ENCODE results near the gene ZNHIT2. TPM values are rescaled to one million over a fixed set of nuclear protein-coding genes. Genes with fewer than 3 reads are reported as not detected.
A peak's percentile ranks its signal among the peaks of the same experiment; 100 is the strongest.
"Not testable (repeated sequence)": the region's sequence is repeated elsewhere in the genome, so short reads cannot be mapped to it uniquely, and the experiment has no call there.

The ZNHIT2 gene
- total RNA-seq, 1 experiment from 2014 or later, result 27.4 TPM

DNA sequence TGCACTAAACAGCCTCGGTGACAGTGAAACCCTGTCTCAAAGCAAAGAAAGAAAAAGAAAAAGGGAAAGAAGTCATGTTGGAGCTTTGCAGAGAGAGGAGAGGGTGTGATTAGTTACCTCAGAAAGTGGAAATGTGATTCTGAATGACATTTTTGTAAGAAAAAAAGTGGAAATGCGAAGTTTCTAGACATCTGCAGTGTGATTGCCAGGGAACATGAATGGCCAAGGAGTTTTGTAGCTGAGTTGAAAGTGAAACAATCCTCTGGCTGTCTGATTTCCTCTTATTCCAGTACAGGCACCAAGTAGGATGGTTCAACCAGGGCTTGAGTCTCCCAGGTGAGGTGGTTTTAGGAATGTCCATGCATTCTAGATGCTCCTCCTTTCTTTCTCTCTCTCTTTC lies 34.6 kb upstream of the ZNHIT2 start:
- Histone ChIP-seq H3K27ac (ENCODE audit: low read depth, low read length, poor library complexity, severe bottlenecking) (no peak overlapping the region), H3K27me3 (replicated peaks; ENCODE audit: insufficient read depth, low read depth, low read length, poor library complexity) (no peaks in the 10 kb centered on the region), H3K36me3 (ENCODE audit: insufficient read depth, low read length, poor library complexity, severe bottlenecking) (no peaks in the 10 kb centered on the region), H3K4me1 (ENCODE audit: insufficient read depth, low read length, poor library complexity, severe bottlenecking) (no peaks in the 10 kb centered on the region), H3K4me3 (ENCODE audit: low read depth, low read length, poor library complexity, severe bottlenecking) (no peak overlapping the region), H3K9me3 (ENCODE audit: low read depth, low read length, poor library complexity, severe bottlenecking) (peaks cover 4% of the 10 kb centered on the region)
- no TSS peak for BruUV-seq (replicated peaks)
- TF ChIP-seq, protein P1, sequence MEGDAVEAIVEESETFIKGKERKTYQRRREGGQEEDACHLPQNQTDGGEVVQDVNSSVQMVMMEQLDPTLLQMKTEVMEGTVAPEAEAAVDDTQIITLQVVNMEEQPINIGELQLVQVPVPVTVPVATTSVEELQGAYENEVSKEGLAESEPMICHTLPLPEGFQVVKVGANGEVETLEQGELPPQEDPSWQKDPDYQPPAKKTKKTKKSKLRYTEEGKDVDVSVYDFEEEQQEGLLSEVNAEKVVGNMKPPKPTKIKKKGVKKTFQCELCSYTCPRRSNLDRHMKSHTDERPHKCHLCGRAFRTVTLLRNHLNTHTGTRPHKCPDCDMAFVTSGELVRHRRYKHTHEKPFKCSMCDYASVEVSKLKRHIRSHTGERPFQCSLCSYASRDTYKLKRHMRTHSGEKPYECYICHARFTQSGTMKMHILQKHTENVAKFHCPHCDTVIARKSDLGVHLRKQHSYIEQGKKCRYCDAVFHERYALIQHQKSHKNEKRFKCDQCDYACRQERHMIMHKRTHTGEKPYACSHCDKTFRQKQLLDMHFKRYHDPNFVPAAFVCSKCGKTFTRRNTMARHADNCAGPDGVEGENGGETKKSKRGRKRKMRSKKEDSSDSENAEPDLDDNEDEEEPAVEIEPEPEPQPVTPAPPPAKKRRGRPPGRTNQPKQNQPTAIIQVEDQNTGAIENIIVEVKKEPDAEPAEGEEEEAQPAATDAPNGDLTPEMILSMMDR (conservative IDR thresholded peaks at IDR 0.05; ENCODE audit: low read depth, low read length), result no peak
- no peak for TF ChIP-seq EZH2 (IDR thresholded peaks at IDR 0.05; ENCODE audit: borderline replicate concordance, low read depth, low read length, poor library complexity, severe bottlenecking)
- ChIA-PET CTCF (no interaction called here), POLR2A (ENCODE audit: low non-redundant PET) (no interaction called here)
- DNase-seq (ENCODE audit: low spot score), result no peak
- intact Hi-C loops (cut with micrococcal nuclease; ENCODE audit: unreplicated experiment), result no loop called here

DNA sequence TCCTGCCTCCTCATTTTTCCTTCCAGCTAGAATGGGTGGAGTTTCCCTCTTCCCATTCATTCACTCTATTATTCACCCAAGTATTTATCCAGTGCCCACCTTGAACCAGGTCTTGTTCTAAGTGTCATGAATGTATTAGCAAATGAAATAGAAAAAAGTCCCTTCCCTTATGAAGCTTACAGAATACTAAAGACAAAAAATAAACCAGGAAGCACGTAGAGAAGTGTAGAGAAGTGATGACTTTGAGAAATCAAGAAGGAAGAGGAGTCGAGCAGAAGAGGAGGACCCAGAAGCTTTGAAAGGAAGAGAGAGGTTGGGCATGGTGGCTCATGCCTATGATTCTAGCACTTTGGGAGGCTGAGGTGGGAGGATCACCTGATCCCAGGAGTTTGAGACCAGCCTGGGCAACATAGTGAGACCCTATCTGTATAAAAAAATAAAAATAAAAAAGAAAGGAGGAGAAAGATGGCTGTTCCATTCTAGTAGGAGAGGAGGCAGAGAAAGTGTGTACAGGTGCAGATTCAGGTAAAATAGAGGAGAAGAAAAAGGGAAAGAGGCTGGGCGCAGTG lies 33.9 kb upstream of the ZNHIT2 start:
- POLR2A ChIA-PET (ENCODE audit: low non-redundant PET), result no interaction called here
- no peaks in the 10 kb centered on the region for H3K27me3 ChIP-seq (replicated peaks; ENCODE audit: insufficient read depth, low read depth, low read length, poor library complexity)
- H3K27ac ChIP-seq (ENCODE audit: low read depth, low read length, poor library complexity, severe bottlenecking), result no peak overlapping the region

GRCh38 chr11:65150509-65151299 lies 33.2 kb upstream of the ZNHIT2 start:
- no TSS peak for BruUV-seq (replicated peaks)
- DNase-seq (ENCODE audit: low spot score), result peak; percentile 80
- H3K9me3 ChIP-seq (ENCODE audit: low read depth, low read length, poor library complexity, severe bottlenecking), result peaks cover 5% of the 10 kb centered on the region
- H3K4me1 ChIP-seq (ENCODE audit: insufficient read depth, low read length, poor library complexity, severe bottlenecking), result no peaks in the 10 kb centered on the region
- ChIA-PET POLR2A (ENCODE audit: low non-redundant PET) (no interaction called here), CTCF (no interaction called here)
- H3K27ac ChIP-seq (ENCODE audit: low read depth, low read length, poor library complexity, severe bottlenecking), result no peak overlapping the region
- TF ChIP-seq, protein P1 (conservative IDR thresholded peaks at IDR 0.05; ENCODE audit: low read depth, low read length), result no peak
- TF ChIP-seq EZH2 (IDR thresholded peaks at IDR 0.05; ENCODE audit: borderline replicate concordance, low read depth, low read length, poor library complexity, severe bottlenecking), result no peak
- H3K36me3 ChIP-seq (ENCODE audit: insufficient read depth, low read length, poor library complexity, severe bottlenecking), result no peaks in the 10 kb centered on the region
- no peaks in the 10 kb centered on the region for H3K27me3 ChIP-seq (replicated peaks; ENCODE audit: insufficient read depth, low read depth, low read length, poor library complexity)
- no peak overlapping the region for H3K4me3 ChIP-seq (ENCODE audit: low read depth, low read length, poor library complexity, severe bottlenecking)
- intact Hi-C loops (cut with micrococcal nuclease; ENCODE audit: unreplicated experiment), result no loop called here

More for the DNA sequence above, 33.9 kb upstream of the ZNHIT2 start:
- H3K36me3 ChIP-seq (ENCODE audit: insufficient read depth, low read length, poor library complexity, severe bottlenecking), result no peaks in the 10 kb centered on the region
- DNase-seq (ENCODE audit: low spot score), result no peak
- intact Hi-C loops (cut with micrococcal nuclease; ENCODE audit: unreplicated experiment), result no loop called here
- H3K4me1 ChIP-seq (ENCODE audit: insufficient read depth, low read length, poor library complexity, severe bottlenecking), result no peaks in the 10 kb centered on the region
- CTCF ChIA-PET, result no interaction called here
- H3K9me3 ChIP-seq (ENCODE audit: low read depth, low read length, poor library complexity, severe bottlenecking), result peaks cover 5% of the 10 kb centered on the region
- TF ChIP-seq, protein P1 (conservative IDR thresholded peaks at IDR 0.05; ENCODE audit: low read depth, low read length), result no peak
- H3K4me3 ChIP-seq (ENCODE audit: low read depth, low read length, poor library complexity, severe bottlenecking), result no peak overlapping the region
- BruUV-seq (replicated peaks), result no TSS peak

GRCh38 chr11:65150131-65150508 lies 32.6 kb upstream of the ZNHIT2 start:
- H3K9me3 ChIP-seq (ENCODE audit: low read depth, low read length, poor library complexity, severe bottlenecking); H3K27me3 ChIP-seq (replicated peaks; ENCODE audit: insufficient read depth, low read depth, low read length, poor library complexity); H3K4me1 ChIP-seq (ENCODE audit: insufficient read depth, low read length, poor library complexity, severe bottlenecking); POLR2A ChIA-PET (ENCODE audit: low non-redundant PET); BruUV-seq (replicated peaks); CTCF ChIA-PET; H3K27ac ChIP-seq (ENCODE audit: low read depth, low read length, poor library complexity, severe bottlenecking); H3K36me3 ChIP-seq (ENCODE audit: insufficient read depth, low read length, poor library complexity, severe bottlenecking); intact Hi-C loops (cut with micrococcal nuclease; ENCODE audit: unreplicated experiment); DNase-seq (ENCODE audit: low spot score); H3K4me3 ChIP-seq (ENCODE audit: low read depth, low read length, poor library complexity, severe bottlenecking): not testable (repeated sequence)

Measured in A673 (cell line).